Sigmoid colon (tissue), 4 donors: ENCODE data around the gene PLB1.
A peak's percentile ranks its signal among the peaks of the same experiment; 100 is the strongest.

ENCODE experiments used
- CTCF ChIP-seq, 4 experiments: fragments of 450-650 bp in 3 of 4; fragments of 200-600 bp in 1 of 4; IDR thresholded peaks; one replicate each; pipeline ENCODE4 v1.5.1; 2016 to 2019; ENCODE audit warnings: antibody characterized with exemption in 4 of 4, mild to moderate bottlenecking in 3 of 4, moderate library complexity in 2 of 4
- POLR2AphosphoS5 ChIP-seq, 4 donors: sonication (generic); formaldehyde crosslinking; IDR thresholded peaks; one replicate each; pipeline ENCODE4 v1.6.1; 2017; ENCODE audit warnings: antibody characterized with exemption in 4 of 4

- TF ChIP-seq CTCF (IDR thresholded peaks at IDR 0.05) (peak in 2 of 4 experiments; percentile 32), POLR2AphosphoS5 (IDR thresholded peaks at IDR 0.05) (peak; percentile 71 to 92 (median 76))
These were observed 125.6 kb downstream of the PLB1 start for GRCh38 chr2:28621172-28622100.
